ENCODE results near the gene CBLN3. TPM values are rescaled to one million over a fixed set of nuclear protein-coding genes. Genes with fewer than 3 reads are reported as not detected.

CBLN3 gene
- total and polyA plus RNA-seq, 2 donors (not counting 1 experiment from before 2014, with no cell fraction given): 2.7 to 5.3 TPM

DNA sequence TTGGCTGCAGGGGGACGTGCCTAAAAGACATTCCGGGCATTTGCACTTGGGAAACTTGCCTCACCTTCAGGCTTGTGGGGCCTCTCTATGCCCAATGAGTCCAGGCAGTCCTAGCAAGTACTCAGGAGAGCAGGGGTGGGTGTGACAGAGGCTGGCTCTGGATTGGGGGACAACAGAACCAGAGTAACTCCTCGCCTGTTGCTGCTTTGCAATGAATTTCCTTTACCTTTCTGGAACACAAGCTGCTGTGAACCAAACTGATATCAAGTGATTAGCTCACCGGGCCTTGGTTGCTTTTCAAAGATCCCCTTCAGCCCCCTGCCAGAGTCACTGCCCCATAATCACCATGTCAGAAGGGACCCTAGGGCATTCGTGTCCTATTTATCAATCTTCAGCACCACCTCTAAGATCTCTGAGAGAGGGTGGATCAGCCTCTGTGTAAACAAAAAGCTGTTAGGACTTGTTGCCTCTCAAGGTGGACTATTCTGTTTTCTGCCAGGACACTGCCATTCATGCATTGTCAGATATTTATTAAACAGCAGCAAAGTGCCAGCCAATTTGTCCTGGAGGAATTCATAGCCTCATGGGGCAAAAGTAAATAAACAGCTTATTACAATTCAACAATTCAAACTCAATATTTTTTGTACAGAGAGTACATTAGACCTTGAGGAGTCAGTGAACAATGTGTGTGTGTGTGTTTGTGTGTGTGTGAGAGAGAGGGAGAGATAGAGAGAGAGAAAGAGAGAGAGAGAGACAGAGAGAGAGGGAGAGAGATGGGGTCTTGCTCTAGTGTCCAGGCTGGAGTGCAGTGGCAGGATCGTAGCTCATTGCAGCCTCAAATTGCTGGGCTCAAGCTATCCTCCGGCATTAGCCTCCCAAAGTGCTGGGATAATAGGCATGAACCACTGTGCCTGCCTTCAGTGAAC, 50.2 kb downstream of the CBLN3 start:
- no peak overlapping the region for H3K27ac ChIP-seq (ENCODE audit: insufficient read depth, low read length)
- H4K20me1 ChIP-seq (ENCODE audit: control insufficient read depth, extremely low read depth, insufficient read depth, low read length): no peaks in the 10 kb centered on the region
- no peaks in the 10 kb centered on the region for H3K4me1 ChIP-seq (ENCODE audit: control insufficient read depth, extremely low read depth, insufficient read depth, low read length)
- no peak for TF ChIP-seq EZH2 (IDR thresholded peaks at IDR 0.05; ENCODE audit: low read length, missing control alignments)
- TF ChIP-seq, protein P1, sequence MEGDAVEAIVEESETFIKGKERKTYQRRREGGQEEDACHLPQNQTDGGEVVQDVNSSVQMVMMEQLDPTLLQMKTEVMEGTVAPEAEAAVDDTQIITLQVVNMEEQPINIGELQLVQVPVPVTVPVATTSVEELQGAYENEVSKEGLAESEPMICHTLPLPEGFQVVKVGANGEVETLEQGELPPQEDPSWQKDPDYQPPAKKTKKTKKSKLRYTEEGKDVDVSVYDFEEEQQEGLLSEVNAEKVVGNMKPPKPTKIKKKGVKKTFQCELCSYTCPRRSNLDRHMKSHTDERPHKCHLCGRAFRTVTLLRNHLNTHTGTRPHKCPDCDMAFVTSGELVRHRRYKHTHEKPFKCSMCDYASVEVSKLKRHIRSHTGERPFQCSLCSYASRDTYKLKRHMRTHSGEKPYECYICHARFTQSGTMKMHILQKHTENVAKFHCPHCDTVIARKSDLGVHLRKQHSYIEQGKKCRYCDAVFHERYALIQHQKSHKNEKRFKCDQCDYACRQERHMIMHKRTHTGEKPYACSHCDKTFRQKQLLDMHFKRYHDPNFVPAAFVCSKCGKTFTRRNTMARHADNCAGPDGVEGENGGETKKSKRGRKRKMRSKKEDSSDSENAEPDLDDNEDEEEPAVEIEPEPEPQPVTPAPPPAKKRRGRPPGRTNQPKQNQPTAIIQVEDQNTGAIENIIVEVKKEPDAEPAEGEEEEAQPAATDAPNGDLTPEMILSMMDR (conservative IDR thresholded peaks at IDR 0.05 in 1 of 2, IDR thresholded peaks at IDR 0.05 in 1 of 2; ENCODE audit: low read depth in 1 of 2, low read length in 2 of 2): no peak
- H2AFZ ChIP-seq (ENCODE audit: low read length): no peak overlapping the region
- H3K27me3 ChIP-seq (ENCODE audit: control insufficient read depth, insufficient read depth, low read length): no peaks in the 10 kb centered on the region
- H3K36me3 ChIP-seq (ENCODE audit: control insufficient read depth, insufficient read depth, low read length): peaks cover 23% of the 10 kb centered on the region
- H3K79me2 ChIP-seq (ENCODE audit: control insufficient read depth, insufficient read depth, low read length): no peaks in the 10 kb centered on the region
- no peak overlapping the region for H3K9ac ChIP-seq (ENCODE audit: insufficient read depth, low read length)
- H3K4me2 ChIP-seq (ENCODE audit: extremely low read depth, insufficient read depth, low read length): no peak overlapping the region
- H3K4me3 ChIP-seq (replicated peaks in 1 of 4; ENCODE audit: control extremely low read depth in 1 of 4, insufficient read depth in 1 of 4, low read depth in 3 of 4, low read length in 4 of 4): no peak overlapping the region
- no peak for DNase-seq (ENCODE audit: low read depth in 2 of 2)
- no peaks in the 10 kb centered on the region for H3K9me3 ChIP-seq (ENCODE audit: control insufficient read depth, insufficient read depth, low read depth, low read length)

DNA sequence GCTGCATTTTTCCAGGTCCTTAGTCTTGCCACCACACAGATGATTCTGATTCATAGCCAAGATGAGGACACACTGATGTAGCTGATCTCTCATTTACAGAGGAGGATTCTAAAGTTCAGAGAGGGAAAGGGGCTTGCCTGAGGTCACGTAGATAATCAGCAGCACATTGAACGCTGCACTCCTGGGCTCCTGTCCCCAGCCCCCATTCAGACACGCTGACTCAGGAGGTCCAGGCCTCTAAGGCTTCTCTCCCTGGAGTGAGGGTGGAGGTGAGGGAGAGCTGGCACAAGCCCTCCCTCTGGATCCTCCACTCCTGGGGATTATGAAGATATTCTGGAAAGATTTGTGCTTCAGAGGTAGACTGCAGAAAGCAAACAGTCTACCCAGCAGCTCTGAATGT, 51.1 kb downstream of the CBLN3 start:
- Histone ChIP-seq H3K4me1 (ENCODE audit: control insufficient read depth, extremely low read depth, insufficient read depth, low read length) (no peaks in the 10 kb centered on the region), H3K4me3 (replicated peaks in 1 of 4; ENCODE audit: control extremely low read depth in 1 of 4, insufficient read depth in 1 of 4, low read depth in 3 of 4, low read length in 4 of 4) (no peak overlapping the region), H3K79me2 (ENCODE audit: control insufficient read depth, insufficient read depth, low read length) (no peaks in the 10 kb centered on the region), H3K36me3 (ENCODE audit: control insufficient read depth, insufficient read depth, low read length) (peaks cover 28% of the 10 kb centered on the region), H4K20me1 (ENCODE audit: control insufficient read depth, extremely low read depth, insufficient read depth, low read length) (no peaks in the 10 kb centered on the region), H3K27me3 (ENCODE audit: control insufficient read depth, insufficient read depth, low read length) (no peaks in the 10 kb centered on the region), H2AFZ (ENCODE audit: low read length) (no peak overlapping the region), H3K27ac (ENCODE audit: insufficient read depth, low read length) (no peak overlapping the region), H3K9me3 (ENCODE audit: control insufficient read depth, insufficient read depth, low read depth, low read length) (no peaks in the 10 kb centered on the region), H3K9ac (ENCODE audit: insufficient read depth, low read length) (no peak overlapping the region), H3K4me2 (ENCODE audit: extremely low read depth, insufficient read depth, low read length) (no peak overlapping the region)
- TF ChIP-seq, protein P1 (conservative IDR thresholded peaks at IDR 0.05 in 1 of 2, IDR thresholded peaks at IDR 0.05 in 1 of 2; ENCODE audit: low read depth in 1 of 2, low read length in 2 of 2): no peak
- TF ChIP-seq EZH2 (IDR thresholded peaks at IDR 0.05; ENCODE audit: low read length, missing control alignments): no peak
- no peak for DNase-seq (ENCODE audit: low read depth in 2 of 2)

DNA sequence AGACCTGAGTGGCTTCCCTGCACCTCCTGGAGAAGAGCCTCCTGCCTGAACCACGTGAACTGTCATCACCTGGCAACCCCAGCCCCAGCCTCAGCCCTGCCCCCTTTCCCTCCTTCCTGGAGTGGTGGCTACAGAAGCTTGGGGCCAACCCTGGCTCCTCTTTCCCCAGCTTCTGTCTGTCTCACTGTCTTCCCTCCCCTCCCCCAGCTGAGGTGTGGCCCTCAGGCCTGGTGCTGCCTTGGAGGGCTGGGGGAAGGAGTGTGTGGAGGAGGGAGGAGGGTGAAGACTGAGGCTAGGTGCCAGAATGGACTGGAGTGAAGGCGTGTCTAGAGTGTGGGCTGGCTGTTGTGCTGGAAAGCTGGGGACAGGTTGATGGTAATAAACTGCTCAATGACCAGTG, 51.8 kb downstream of the CBLN3 start:
- no peak overlapping the region for H3K4me3 ChIP-seq (replicated peaks in 1 of 4; ENCODE audit: control extremely low read depth in 1 of 4, insufficient read depth in 1 of 4, low read depth in 3 of 4, low read length in 4 of 4)
- no peaks in the 10 kb centered on the region for H3K9me3 ChIP-seq (ENCODE audit: control insufficient read depth, insufficient read depth, low read depth, low read length)
- H3K79me2 ChIP-seq (ENCODE audit: control insufficient read depth, insufficient read depth, low read length): no peaks in the 10 kb centered on the region
- H4K20me1 ChIP-seq (ENCODE audit: control insufficient read depth, extremely low read depth, insufficient read depth, low read length): no peaks in the 10 kb centered on the region
- TF ChIP-seq, protein P1 (conservative IDR thresholded peaks at IDR 0.05 in 1 of 2, IDR thresholded peaks at IDR 0.05 in 1 of 2; ENCODE audit: low read depth in 1 of 2, low read length in 2 of 2): no peak
- TF ChIP-seq EZH2 (IDR thresholded peaks at IDR 0.05; ENCODE audit: low read length, missing control alignments): no peak
- no peak overlapping the region for H3K27ac ChIP-seq (ENCODE audit: insufficient read depth, low read length)
- H3K27me3 ChIP-seq (ENCODE audit: control insufficient read depth, insufficient read depth, low read length): no peaks in the 10 kb centered on the region
- H3K4me2 ChIP-seq (ENCODE audit: extremely low read depth, insufficient read depth, low read length): no peak overlapping the region
- no peak overlapping the region for H2AFZ ChIP-seq (ENCODE audit: low read length)
- peaks cover 32% of the 10 kb centered on the region for H3K36me3 ChIP-seq (ENCODE audit: control insufficient read depth, insufficient read depth, low read length)
- H3K4me1 ChIP-seq (ENCODE audit: control insufficient read depth, extremely low read depth, insufficient read depth, low read length): no peaks in the 10 kb centered on the region
- DNase-seq (ENCODE audit: low read depth in 2 of 2): no peak
- no peak overlapping the region for H3K9ac ChIP-seq (ENCODE audit: insufficient read depth, low read length)

Measured in fibroblast of lung (primary cell).